T-helper 2 cell (primary cell): ENCODE measurements around the gene ARHGAP35.
A peak's percentile ranks its signal among the peaks of the same experiment; 100 is the strongest.
"Not testable (repeated sequence)": the region's sequence is repeated elsewhere in the genome, so short reads cannot be mapped to it uniquely, and the experiment has no call there.

Source experiments
- DNase-seq, 5 experiments: peaks; one replicate each; pipeline versions ENCODE4 v3.0.0 to v3.0.0-alpha.2; 2012 to 2022

ARHGAP35 gene

GRCh38 chr19:46871173-46871572 is 10.4 kb downstream of the ARHGAP35 start:
- DNase-seq, result not testable (repeated sequence)

- no peak for DNase-seq
These were observed 12.2 kb downstream of the ARHGAP35 start for GRCh38 chr19:46872967-46873366.

GRCh38 chr19:46875234-46875633 is 14.4 kb downstream of the ARHGAP35 start:
- no peak for DNase-seq

DNA sequence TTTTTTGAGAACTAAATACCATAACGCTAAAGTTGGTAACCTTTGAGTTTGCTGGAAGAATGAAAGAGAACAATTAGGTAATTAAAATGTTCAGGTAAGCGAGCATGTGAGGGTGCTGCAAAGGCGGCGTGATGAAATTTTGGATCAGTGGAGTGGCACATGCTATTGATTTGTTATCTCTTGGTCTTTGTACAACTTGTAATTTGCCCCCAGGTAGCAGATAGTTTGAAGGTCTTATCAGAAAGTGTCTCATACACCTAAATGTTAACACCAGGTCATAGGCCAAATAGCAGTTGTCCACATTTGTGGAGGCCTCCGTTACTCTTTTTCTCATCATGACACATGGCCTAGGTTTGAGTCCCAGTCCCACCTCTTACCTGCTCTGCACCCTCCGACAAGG is 14.9 kb downstream of the ARHGAP35 start:
- no peak for DNase-seq

GRCh38 chr19:46878613-46879375 is 18.0 kb downstream of the ARHGAP35 start:
- DNase-seq, result no peak

GRCh38 chr19:46880431-46880830 is 19.6 kb downstream of the ARHGAP35 start:
- DNase-seq, result no peak

DNA sequence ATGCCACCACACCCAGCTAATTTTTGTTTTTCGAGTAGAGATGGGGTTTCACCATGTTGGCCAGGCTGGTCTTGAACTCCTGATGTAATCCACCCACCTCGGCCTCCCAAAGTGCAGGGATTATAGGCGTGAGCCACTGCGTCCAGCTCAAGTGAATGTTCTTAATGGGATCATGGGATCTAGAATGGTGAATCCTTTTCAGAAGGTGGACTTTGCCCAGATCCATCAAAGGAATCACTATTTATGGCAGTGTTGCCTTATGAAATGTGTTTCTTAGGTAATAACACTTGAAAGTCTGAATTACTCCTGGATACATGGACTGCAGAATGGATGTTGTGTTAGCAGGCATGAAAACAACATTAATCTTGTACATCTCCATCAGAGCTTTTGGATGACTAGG is 20.3 kb downstream of the ARHGAP35 start:
- no peak for DNase-seq

DNA sequence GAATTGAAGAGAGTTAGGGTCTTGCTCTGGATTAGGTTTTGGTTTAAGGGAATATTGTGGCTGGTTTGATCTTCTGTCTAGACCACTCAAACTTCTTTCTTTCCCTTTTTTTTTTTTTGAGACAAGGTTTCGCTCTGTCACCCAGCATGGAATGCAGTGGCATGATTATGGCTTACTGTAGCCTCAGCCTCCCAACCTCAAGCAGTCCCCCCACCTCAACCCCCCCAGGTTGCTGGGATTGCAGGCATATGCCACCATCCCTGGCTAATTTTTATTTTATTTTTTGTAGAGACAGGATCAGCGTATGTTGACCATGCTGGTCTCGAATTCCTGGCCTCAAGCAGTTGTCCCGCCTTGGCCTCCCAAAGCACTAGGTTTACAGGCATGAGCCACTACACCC is 21.2 kb downstream of the ARHGAP35 start:
- no peak for DNase-seq

DNA sequence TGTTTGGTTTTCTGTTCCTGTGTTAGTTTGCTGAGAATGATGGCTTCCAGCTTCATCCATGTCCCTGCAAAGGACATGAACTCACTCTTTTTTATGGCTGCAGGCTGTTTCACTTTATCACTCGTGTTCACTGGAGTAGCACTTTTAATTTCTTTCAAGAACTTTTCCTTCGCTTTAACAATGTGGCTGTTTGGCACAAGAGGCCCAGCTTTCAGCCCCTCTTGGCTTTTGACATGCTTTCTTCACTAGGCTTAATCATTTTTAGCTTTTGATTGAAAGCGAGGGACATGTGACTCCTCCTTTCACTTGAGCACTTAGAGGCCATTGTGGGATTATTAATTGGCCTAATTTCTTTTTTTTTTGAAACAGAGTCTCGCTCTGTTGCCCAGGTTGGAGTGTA is 22.0 kb downstream of the ARHGAP35 start:
- DNase-seq, result not testable (repeated sequence)

- DNase-seq, result no peak
These were observed 24.6 kb downstream of the ARHGAP35 start for GRCh38 chr19:46885411-46885810.

DNA sequence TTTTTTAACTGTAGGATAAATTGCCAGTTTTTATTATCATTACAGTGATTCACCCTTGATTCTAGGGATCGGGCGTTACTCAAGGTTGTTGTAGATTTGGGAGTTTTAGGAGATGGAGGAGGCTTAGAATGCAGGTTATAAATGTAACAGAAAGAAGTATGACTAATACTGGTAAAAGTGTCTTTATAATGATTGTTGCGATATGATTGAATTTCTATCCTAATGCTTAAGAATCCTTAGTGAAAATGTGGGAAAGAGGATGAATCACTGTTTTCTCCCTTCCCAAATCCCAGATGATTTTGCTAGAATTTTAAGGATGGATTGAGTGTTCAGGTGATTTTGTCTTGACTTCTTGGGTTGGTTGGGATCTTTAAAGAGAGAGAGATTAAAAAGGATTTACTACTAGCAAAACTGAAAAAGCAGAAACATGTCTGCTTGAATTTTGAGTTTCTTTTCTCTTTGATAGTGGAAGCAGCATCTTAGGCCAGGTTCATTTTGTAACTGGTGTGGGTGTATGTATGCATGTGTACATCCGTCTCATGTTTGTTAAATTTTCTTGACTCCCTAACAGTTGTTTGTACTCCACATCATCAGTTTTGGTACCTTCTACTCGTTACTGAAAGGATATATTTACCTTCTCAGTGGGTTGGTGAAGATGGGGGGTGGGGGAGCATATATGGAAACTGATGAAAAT is 25.9 kb downstream of the ARHGAP35 start:
- peak in 1 of 5 experiments; percentile 31 for DNase-seq

GRCh38 chr19:46887240-46887782 is 26.5 kb downstream of the ARHGAP35 start:
- no peak for DNase-seq

GRCh38 chr19:46890423-46891170 is 29.8 kb downstream of the ARHGAP35 start:
- DNase-seq, result no peak

DNA sequence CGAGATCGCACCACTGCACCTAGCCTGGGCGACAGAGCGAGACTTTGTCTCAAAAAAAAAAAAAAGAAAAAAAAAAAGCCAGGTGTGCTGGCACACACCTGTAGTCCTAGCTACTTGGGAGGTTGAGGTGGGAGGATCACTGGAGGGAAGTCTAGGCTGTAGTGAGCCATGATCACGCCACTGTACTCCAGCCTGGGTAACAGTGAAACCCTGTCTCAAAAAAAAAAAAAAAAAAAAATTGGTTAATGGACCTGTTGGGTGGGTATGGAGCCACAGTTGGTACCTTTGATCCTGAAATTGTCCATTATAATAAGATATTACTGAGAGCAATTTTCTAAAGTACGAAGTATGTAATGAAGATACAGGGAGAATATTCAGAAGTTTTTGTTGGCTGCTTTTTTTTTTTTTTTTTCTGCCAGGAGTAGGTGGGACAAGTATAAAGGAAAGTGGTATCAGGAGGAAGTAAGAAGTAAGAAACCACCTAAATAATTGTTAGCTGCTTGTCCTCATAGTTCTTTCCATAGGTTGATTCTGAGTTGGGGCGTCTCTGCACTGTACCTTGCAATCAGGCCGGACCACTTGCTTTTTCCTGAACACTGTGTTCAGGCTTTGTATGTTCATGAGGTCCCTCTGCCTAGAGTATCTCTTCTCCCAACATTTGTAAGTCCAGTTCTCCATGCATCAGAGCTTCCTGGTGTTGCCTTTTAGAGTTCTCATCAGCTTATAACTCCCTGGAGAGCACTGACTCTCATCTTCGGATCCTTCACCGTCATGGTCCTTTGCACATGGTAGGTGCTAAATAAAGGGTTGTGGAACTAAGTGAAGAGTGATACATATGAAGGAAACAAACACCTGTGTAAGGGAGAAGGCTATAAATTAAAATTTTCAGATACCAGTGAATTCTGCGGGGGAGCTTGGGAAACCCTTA is 31.7 kb downstream of the ARHGAP35 start:
- no peak for DNase-seq

GRCh38 chr19:46896076-46896794 is 35.4 kb downstream of the ARHGAP35 start:
- DNase-seq, result no peak

DNA sequence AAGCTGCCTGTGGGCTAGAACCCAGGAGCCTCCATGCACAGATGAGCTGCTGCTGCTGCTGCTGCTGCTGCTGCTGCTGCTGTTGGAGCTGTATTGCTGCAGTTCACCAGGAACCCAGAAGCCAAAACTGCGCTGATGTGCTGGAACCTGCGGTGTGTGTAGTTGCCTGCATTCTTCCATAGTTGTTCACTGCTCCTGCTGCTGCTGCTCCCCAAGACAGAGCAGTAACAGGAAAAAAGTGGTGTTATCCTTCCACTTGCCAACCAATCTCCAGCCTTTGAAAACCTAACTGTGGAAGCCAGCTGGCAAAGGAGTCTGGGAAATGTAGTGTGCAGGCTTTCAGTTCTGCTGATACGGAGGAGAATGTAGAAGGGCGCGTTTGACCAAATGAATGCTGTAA is 37.9 kb downstream of the ARHGAP35 start:
- no peak for DNase-seq

DNA sequence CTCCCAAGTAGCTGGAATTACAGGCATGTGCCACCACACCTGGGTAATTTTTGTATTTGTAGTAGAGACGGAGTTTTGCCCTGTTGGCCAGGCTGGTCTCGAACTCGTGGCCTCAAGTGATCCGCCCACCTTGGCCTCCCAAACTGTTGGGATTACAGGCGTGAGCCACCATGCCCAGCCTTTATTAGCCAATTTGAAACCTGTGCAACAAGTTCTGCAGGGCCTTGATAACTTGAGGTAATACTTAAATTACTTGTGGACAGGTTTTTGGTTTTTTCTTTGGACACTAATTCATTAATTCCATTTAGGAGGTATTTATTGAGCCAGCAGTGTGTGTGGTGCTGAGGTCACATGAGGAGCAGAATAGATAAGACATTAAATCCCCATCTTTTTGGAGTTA is 39.5 kb downstream of the ARHGAP35 start:
- DNase-seq, result no peak

GRCh38 chr19:46901701-46902401 is 41.1 kb downstream of the ARHGAP35 start:
- no peak for DNase-seq

GRCh38 chr19:46902402-46902766 is 41.6 kb downstream of the ARHGAP35 start:
- no peak for DNase-seq

DNA sequence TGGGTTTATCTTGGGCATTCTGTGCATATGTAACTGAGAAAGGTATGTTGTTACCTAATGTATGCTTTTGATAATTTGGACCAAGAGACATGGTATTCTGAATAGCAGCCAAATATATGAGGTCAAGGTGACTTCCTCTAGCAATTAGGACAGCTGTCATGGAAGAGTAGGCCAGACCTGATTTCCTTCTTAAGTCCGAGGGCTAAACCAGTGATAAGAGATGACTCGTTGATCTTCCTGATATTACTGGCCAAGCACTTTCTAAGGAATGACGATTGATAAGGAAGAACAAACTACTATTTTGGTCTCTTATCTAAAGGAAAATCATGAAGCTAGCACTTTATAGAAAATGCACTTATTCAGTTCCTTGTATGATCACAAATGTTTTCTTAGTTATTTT is 42.7 kb downstream of the ARHGAP35 start:
- no peak for DNase-seq
